Cardiac muscle cell (in vitro differentiated cells and primary cell): ENCODE results near the gene KCNC2. TPM values are rescaled to one million over a fixed set of nuclear protein-coding genes. Genes with fewer than 3 reads are reported as not detected.

Experiments used
- DNase-seq, 2 donors: peaks; one replicate each; pipeline versions ENCODE4 v3.0.0 to v3.0.0-alpha.2; 2010 to 2017; ENCODE audit warnings: low read depth in 1 of 2, low spot score in 1 of 2
- H3K27ac ChIP-seq: fragments of 200-600 bp; sonication (generic); 2 replicates; pipeline ENCODE4 v1.5.1; 2016
- H3K27me3 ChIP-seq: fragments of 200-600 bp; sonication (generic); 2 replicates; pipeline ENCODE4 v1.6.0; 2016; ENCODE audit warnings: control low read depth
- H3K36me3 ChIP-seq: fragments of 200-600 bp; sonication (generic); 2 replicates; pipeline ENCODE4 v1.5.1; 2016; ENCODE audit warnings: control low read depth
- H3K4me1 ChIP-seq: fragments of 200-600 bp; sonication (generic); 2 replicates; pipeline ENCODE4 v1.8.1; 2017; ENCODE audit warnings: low read depth, mild to moderate bottlenecking, mixed run types
- H3K4me3 ChIP-seq: fragments of 200-600 bp; sonication (generic); 2 replicates; pipeline ENCODE4 v1.5.1; 2016; ENCODE audit warnings: mild to moderate bottlenecking
- H3K9me3 ChIP-seq: fragments of 200-600 bp; sonication (generic); 2 replicates; pipeline ENCODE4 v1.5.1; 2017; ENCODE audit warnings: low read depth, mild to moderate bottlenecking, control low read depth
- CTCF ChIP-seq: IDR thresholded peaks from 2 replicates; pipeline ENCODE4 v1.5.1; 2012; ENCODE audit warnings: low read depth, mild to moderate bottlenecking, low read length
- polyA plus RNA-seq: library from polyadenylated mRNA; unstranded; fragments of >200 nt; fragmentation: Nextera tagmentation; extraction: Ambion mirVana; gene quantifications from 2 replicates; pipeline ENCODE4 v1.2.1, GENCODE V29; 2016
- total RNA-seq: library from RNA; depleted of rRNA; stranded (reverse); fragments of >200 nt; gene quantifications from 2 replicates; pipeline ENCODE4 v1.2.3, GENCODE V29; 2016

The KCNC2 gene
- total and polyA plus RNA-seq, 2 experiments from 2014 or later = not detected

- no peak overlapping the region for H3K27ac ChIP-seq
Measured at GRCh38 chr12:75116646-75117198, 92.9 kb downstream of the KCNC2 start.

GRCh38 chr12:75115748-75116147 is 93.9 kb downstream of the KCNC2 start:
- DNase-seq = no peak
- no peak for TF ChIP-seq CTCF
- no peaks in the 10 kb centered on the region for H3K36me3 ChIP-seq
- H3K9me3 ChIP-seq = no peaks in the 10 kb centered on the region
- no peak overlapping the region for H3K4me3 ChIP-seq
- no peak overlapping the region for H3K27ac ChIP-seq
- no peaks in the 10 kb centered on the region for H3K27me3 ChIP-seq
- H3K4me1 ChIP-seq = no peaks in the 10 kb centered on the region

More at GRCh38 chr12:75116646-75117198, 92.9 kb downstream of the KCNC2 start:
- no peak for TF ChIP-seq CTCF
- Histone ChIP-seq H3K9me3 (no peaks in the 10 kb centered on the region), H3K27me3 (no peaks in the 10 kb centered on the region), H3K4me1 (no peaks in the 10 kb centered on the region), H3K36me3 (no peaks in the 10 kb centered on the region), H3K4me3 (no peak overlapping the region)
- no peak for DNase-seq

- Histone ChIP-seq H3K9me3 (no peaks in the 10 kb centered on the region), H3K27ac (no peak overlapping the region), H3K36me3 (no peaks in the 10 kb centered on the region), H3K4me1 (no peaks in the 10 kb centered on the region), H3K4me3 (no peak overlapping the region), H3K27me3 (no peaks in the 10 kb centered on the region)
- DNase-seq = no peak
- TF ChIP-seq CTCF = no peak
Measured at GRCh38 chr12:75103822-75104221, 105.8 kb downstream of the KCNC2 start.

GRCh38 chr12:75101781-75102180 is 107.9 kb downstream of the KCNC2 start:
- Histone ChIP-seq H3K9me3 (no peaks in the 10 kb centered on the region), H3K27ac (no peak overlapping the region), H3K36me3 (no peaks in the 10 kb centered on the region), H3K4me1 (no peaks in the 10 kb centered on the region), H3K27me3 (no peaks in the 10 kb centered on the region), H3K4me3 (no peak overlapping the region)
- no peak for TF ChIP-seq CTCF
- no peak for DNase-seq

- no peaks in the 10 kb centered on the region for H3K4me1 ChIP-seq
- H3K9me3 ChIP-seq = no peaks in the 10 kb centered on the region
- H3K36me3 ChIP-seq = no peaks in the 10 kb centered on the region
- no peak overlapping the region for H3K27ac ChIP-seq
- no peaks in the 10 kb centered on the region for H3K27me3 ChIP-seq
- no peak for TF ChIP-seq CTCF
- DNase-seq = no peak
- H3K4me3 ChIP-seq = no peak overlapping the region
Measured at GRCh38 chr12:75099210-75099609, 110.4 kb downstream of the KCNC2 start.

GRCh38 chr12:75097003-75097402 is 112.6 kb downstream of the KCNC2 start:
- Histone ChIP-seq H3K4me3 (no peak overlapping the region), H3K9me3 (no peaks in the 10 kb centered on the region), H3K4me1 (no peaks in the 10 kb centered on the region), H3K36me3 (no peaks in the 10 kb centered on the region), H3K27me3 (no peaks in the 10 kb centered on the region), H3K27ac (no peak overlapping the region)
- DNase-seq = no peak
- TF ChIP-seq CTCF = no peak
